HG02571 (cell line): ENCODE data around the gene WNK2.

Source experiments
- ATAC-seq: cut with Tn5 transposase; IDR thresholded peaks from one replicate; pipeline ENCODE4 v1.9.1; 2021; ENCODE audit warnings: mild to moderate bottlenecking, moderate library complexity; ENCODE audit not compliant: unreplicated experiment

The WNK2 gene

GRCh38 chr9:93303806-93304573 lies 120.1 kb downstream of the WNK2 start:
- ATAC-seq: no peak

GRCh38 chr9:93304574-93305496 lies 120.9 kb downstream of the WNK2 start:
- no peak for ATAC-seq

- ATAC-seq: no peak
Observed at GRCh38 chr9:93305497-93306020, 121.6 kb downstream of the WNK2 start.

DNA sequence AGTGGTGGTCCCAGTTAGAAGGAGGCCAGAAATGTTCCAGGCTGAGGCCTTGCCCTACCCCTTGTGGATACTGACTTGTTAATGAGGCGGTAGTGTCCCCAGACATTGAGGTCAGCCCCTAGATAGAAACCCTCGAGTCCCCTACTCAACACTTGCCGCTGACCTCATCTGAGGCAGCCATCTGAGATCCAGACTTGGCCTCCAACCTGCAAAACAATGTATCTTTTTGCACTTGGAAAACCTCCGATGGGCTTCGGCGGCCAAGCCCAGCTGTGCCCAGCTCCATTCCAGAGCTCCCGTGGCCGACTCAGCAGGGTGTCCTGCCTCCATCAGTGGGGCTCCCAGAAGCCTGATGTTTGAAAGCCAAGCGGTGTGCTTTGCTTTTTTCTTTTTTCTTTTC lies 122.1 kb downstream of the WNK2 start:
- ATAC-seq: no peak

GRCh38 chr9:93306579-93307091 lies 122.7 kb downstream of the WNK2 start:
- ATAC-seq: no peak

DNA sequence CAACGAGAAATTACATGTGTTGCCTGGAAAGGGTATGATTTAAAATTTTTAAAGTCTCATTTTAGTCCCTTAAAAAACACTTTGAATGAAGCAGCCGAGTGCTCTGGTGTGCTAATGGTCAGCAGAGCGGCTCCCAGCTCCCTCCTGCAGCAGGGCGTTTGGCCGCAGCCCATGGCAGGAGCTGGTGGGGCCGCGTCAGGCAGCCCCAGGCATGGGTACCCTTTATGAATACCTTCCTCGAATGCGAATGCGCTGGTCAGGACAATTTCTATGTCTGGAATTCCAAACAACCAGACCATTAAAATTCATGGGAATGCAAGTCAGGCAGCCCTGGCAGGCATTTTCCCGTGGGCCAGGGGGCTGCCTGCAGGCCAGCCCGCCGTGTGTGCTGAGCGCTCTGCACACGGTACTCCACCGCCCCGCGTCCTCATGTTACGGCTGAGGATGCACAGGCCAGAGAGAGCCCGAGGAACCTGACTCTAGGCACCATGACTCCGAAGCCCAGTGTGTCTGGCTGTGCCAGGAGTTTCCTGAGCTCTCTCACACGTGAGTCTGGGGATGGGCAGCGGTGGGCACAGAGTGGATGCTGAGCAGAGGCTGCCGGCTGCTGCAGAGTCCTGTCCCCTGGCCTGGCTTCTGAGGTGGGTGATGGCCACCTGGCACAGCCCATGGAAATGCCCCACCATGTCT lies 123.7 kb downstream of the WNK2 start:
- no peak for ATAC-seq

DNA sequence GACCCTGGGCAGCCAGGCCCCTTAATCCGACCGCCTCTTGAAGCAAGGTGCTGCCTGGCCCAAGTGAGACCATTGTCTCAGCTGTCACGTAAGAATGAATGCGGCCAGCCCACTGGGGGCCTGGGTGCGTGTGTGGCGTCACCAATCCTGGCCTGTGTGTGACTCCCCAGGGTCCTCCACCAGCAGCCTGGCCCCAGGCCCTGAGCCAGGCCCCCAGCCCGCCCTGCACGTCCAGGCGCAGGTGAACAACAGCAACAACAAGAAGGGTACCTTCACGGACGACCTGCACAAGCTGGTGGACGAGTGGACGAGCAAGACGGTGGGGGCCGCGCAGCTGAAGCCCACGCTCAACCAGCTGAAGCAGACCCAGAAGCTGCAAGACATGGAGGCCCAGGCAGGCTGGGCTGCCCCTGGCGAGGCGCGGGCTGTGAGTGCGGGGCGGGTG lies 124.2 kb downstream of the WNK2 start:
- ATAC-seq: no peak

GRCh38 chr9:93308676-93309075 lies 124.7 kb downstream of the WNK2 start:
- ATAC-seq: no peak

- no peak for ATAC-seq
Observed at GRCh38 chr9:93309889-93310425, 126.0 kb downstream of the WNK2 start.

DNA sequence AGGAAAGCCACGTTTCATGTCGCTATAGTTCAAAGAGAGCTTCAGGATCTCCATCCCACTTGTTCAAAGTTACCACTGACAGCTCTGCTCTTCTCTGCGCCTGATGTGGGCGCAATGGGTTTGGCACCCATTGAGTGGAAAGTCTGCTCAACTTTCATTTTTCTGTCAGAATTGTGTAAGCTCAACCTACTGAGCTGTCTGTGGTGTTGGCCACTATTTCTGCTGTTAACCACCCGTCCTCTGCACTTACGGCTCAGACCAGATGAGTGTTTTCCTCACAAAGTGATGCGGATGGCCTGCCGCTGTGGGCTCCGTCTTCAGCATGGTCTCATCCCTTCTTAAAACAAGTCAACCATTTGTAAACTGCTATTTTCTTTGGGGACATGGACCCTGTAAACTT lies 131.2 kb downstream of the WNK2 start:
- no peak for ATAC-seq

DNA sequence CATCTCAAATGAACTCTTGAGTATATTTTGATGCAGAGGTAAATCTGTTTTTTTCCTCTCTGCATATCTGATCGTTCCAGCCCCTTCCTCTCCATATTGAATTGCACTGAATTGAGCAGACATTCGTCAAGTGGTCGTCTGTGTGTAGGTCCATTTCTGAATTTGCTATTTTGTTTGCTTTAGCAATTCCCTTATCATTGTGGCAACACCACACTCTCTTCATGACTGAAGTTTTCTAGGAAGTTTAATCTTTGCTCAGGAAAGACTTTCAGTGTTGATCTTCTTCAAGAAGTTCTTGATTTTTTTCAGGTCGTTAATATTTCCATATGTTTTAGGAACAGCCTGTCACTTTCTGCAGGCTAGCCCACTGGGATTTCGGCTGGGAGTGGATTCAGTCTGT lies 132.0 kb downstream of the WNK2 start:
- no peak for ATAC-seq

- no peak for ATAC-seq
Observed at GRCh38 chr9:93316726-93317494, 133.0 kb downstream of the WNK2 start.

- ATAC-seq: no peak
Observed at GRCh38 chr9:93317495-93318094, 133.7 kb downstream of the WNK2 start.

- ATAC-seq: no peak
Observed at GRCh38 chr9:93318480-93318879, 134.5 kb downstream of the WNK2 start.

DNA sequence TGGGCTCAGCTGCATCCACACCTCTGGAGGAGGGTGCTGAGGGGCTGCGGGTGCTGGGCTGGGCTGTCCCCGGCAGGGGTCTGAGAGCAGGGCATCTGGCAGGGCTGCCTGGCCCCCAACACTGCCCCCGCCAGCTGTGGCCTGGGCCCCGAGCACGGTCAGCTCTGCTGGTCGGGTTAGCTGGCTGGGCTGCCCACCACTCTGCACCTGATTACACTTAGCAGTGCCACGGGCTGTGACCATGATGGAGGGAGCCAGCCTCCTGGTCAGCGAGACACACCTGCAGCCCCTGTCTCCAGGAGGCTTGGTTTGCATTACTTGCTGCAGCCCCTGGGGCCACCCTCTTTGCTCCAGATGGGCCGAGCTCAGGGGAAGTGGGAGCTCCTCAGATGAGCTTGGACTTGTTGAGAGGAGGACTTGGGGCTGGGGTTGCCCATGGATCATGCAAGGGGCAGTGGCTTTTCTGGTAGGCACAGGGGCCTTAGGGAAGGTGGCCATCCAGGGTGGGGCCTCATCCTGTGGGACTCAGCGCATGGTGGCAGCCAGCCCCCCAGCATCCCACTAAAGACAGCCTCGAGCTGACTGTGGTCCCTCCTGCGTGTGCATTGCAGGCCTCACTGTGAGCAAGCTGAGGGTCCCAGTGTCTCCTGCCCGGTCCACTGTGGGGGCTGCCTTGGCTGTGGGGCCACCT lies 135.5 kb downstream of the WNK2 start:
- no peak for ATAC-seq

DNA sequence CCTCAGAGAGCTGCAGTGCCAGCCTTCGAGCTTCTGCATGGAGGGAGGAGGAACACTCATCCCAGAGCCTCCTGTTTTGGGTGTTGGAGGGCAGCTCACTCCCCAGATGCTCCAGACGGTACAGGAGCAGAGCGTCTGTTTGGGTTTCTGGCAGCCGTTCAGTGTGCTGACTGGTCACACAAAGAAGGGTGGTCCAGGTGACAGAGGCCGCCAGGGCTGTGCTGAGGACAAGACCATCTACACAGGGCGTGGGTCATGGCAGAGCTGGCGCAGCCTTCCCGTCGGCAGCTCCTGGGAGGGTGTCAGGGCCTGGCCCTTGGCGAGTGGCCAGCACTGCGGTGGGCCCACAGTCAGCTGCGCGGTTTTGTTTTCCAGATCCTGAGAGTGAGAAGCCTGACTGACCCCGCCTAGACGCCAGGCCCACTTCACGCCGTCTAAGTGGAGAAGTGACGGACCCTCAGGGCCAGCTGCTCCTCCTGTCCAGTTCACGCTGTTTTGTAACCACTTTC lies 136.1 kb downstream of the WNK2 start:
- ATAC-seq: no peak

DNA sequence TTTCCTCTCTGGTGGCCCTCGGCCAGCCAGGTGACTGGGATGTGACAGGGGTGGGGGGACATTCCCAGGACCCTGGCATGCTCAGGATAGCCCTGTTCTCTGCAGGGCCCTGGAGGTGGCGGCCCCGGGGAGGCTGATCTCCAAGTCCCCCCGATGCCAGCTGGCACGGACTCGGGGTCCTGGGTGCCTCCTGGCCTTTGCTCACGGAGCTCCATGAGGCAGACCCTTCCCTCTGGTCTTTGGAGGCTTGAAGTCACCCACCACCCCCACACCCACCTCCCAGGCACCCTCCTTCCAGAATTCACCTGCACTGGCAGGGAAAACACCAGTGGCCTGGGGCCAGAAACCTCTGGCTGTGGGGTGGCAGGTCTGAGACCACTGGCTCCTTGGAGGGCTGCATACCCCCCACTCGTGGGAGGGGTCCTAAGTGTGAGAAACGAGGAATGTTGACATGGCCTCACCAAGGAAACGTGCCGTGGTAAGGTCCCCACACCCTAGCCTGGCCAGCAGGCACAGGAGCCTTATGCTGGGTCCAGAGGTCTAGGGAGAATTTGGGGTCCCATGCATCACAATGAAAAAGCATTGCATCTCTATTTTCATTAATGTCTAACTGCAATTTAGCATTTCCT lies 136.8 kb downstream of the WNK2 start:
- no peak for ATAC-seq

DNA sequence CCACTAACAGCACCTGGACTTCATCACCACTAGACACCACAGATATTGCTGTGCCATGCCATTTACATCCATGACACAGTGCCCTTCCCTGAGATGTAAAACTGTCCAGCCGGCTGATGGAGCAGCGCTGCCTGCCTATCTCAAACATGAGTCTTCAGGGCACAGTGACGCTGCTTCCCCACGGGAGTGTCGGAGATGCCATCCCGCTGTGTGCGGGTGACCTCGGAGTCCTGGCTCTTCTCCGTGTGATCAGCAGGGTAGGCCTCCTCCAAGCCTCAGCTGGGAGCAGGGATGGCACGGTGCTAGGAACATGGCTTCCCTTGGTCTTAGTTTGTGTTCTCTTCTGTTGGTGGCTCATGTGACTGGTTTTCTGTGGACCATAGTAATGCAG lies 137.3 kb downstream of the WNK2 start:
- no peak for ATAC-seq
